Thyroid gland (tissue), 4 donors: ENCODE data around the gene KIF25. TPM values are rescaled to one million over a fixed set of nuclear protein-coding genes. Genes with fewer than 3 reads are reported as not detected.

Experiments used
- DNase-seq, 2 donors: peaks; one replicate each; pipeline ENCODE4 v3.0.0-alpha.2; 2019
- H3K27ac ChIP-seq, 3 donors: fragments of 200-600 bp; sonication (generic); 1 replicate in 2 of 3; 2 replicates in 1 of 3; pipeline ENCODE4 v1.5.1; 2016 to 2019; ENCODE audit warnings: mild to moderate bottlenecking in 1 of 3, moderate library complexity in 1 of 3
- H3K27me3 ChIP-seq: fragments of 200-600 bp; sonication (generic); one replicate; pipeline ENCODE4 v1.5.1; 2019
- H3K36me3 ChIP-seq, 2 donors: fragments of 200-600 bp; sonication (generic); one replicate each; pipeline ENCODE4 v1.5.1; 2016 to 2019
- H3K4me1 ChIP-seq, 2 donors: fragments of 200-600 bp; sonication (generic); one replicate each; pipeline ENCODE4 v1.5.1; 2017 to 2019
- H3K4me3 ChIP-seq, 3 donors: fragments of 200-600 bp; sonication (generic); replicated peaks in 1 of 3; 1 replicate in 2 of 3; 2 replicates in 1 of 3; pipeline ENCODE4 v1.5.1; 2016; ENCODE audit warnings: mild to moderate bottlenecking in 1 of 3
- H3K9me3 ChIP-seq: fragments of 200-600 bp; sonication (generic); one replicate; pipeline ENCODE4 v1.5.1; 2017
- POLR2A ChIP-seq, 2 donors: fragments of 450-650 bp; IDR thresholded peaks; one replicate each; pipeline ENCODE4 v1.6.1; 2017; ENCODE audit warnings: antibody characterized with exemption in 2 of 2, mild to moderate bottlenecking in 2 of 2, moderate library complexity in 1 of 2
- WGBS, 2 donors: methylation state at CpG; one replicate each; pipeline ENCODE4 v1.1.5; 2017; 5-methylcytosine and 5-hydroxymethylcytosine counted together
- intact Hi-C: fragments of 100-400 bp; cut with DNase I; formaldehyde crosslinking; loops from one replicate; pipeline ENCODE4 v1.15.1; 2023
- total RNA-seq, 4 donors: library from RNA; depleted of rRNA; stranded (reverse); fragments of >200 nt; gene quantifications; one replicate each; pipeline ENCODE4 v1.2.3, GENCODE V29; 2016
- TF ChIP-seq, protein P1 (sequence below), 6 experiments: fragments of 200-600 bp in 3 of 6; fragments of 450-650 bp in 3 of 6; sonication (generic) in 3 of 6; IDR thresholded peaks; one replicate each; pipeline ENCODE4 v1.5.1; 2016 to 2019; ENCODE audit warnings: antibody characterized with exemption in 6 of 6, mild to moderate bottlenecking in 2 of 6, inconsistent platforms in 1 of 6, moderate library complexity in 1 of 6

KIF25 gene
- total RNA-seq, 4 donors from 2014 or later, result not detected

DNA sequence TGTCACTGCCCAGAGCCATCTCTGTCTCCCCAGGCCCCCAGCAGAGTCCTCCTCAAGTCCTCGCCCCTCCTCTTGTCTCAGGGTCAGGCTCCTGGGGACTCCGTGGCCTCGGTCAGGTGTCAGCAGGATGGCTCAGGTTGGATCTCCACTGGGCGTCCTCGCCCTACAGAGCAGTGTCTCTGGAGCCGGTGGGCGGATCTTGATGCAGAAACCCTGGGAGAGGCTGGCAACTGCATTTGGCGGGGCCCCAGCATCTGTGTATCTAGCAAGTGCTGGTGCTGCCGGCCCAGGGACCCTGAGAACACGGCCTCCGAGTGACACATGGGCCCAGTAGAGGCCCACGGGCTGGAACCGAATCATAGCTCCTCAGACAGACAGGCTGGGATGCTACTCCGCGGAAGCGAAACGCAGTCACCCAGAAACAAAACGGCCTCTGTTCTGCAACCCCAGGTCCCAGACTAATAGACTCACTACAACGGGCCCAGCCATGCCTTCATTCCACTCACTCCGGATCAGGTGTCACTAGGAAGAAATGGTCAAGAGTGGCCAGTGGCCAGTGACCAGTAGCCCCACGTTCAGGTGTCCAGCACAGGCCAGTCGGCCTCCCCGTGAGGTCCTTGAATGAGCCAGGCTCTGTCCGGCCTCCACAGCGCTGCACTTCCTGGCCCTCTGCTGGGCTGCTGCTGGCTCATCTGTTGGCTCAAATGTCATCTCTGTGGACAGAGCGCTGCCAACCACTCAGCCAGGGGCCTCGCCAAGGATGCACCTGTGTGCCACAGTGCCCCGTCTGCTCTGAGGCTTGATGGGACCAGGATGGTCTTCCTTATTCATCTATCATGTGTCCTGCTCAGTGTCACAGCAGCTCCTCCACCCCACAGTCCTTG, 94.2 kb downstream of the KIF25 start:
- no peaks in the 10 kb centered on the region for H3K36me3 ChIP-seq
- intact Hi-C loops, result no loop called here
- no peak for DNase-seq
- H3K4me3 ChIP-seq, result no peak overlapping the region
- TF ChIP-seq, protein P1, sequence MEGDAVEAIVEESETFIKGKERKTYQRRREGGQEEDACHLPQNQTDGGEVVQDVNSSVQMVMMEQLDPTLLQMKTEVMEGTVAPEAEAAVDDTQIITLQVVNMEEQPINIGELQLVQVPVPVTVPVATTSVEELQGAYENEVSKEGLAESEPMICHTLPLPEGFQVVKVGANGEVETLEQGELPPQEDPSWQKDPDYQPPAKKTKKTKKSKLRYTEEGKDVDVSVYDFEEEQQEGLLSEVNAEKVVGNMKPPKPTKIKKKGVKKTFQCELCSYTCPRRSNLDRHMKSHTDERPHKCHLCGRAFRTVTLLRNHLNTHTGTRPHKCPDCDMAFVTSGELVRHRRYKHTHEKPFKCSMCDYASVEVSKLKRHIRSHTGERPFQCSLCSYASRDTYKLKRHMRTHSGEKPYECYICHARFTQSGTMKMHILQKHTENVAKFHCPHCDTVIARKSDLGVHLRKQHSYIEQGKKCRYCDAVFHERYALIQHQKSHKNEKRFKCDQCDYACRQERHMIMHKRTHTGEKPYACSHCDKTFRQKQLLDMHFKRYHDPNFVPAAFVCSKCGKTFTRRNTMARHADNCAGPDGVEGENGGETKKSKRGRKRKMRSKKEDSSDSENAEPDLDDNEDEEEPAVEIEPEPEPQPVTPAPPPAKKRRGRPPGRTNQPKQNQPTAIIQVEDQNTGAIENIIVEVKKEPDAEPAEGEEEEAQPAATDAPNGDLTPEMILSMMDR (IDR thresholded peaks at IDR 0.05), result no peak
- TF ChIP-seq POLR2A (IDR thresholded peaks at IDR 0.05), result no peak
- H3K27me3 ChIP-seq, result no peaks in the 10 kb centered on the region
- no peak overlapping the region for H3K27ac ChIP-seq
- WGBS, 2 donors, result 86 to 97% methylated on average over 16 to 25 of the region's 28 CpGs
- H3K9me3 ChIP-seq, result no peaks in the 10 kb centered on the region
- no peaks in the 10 kb centered on the region for H3K4me1 ChIP-seq

DNA sequence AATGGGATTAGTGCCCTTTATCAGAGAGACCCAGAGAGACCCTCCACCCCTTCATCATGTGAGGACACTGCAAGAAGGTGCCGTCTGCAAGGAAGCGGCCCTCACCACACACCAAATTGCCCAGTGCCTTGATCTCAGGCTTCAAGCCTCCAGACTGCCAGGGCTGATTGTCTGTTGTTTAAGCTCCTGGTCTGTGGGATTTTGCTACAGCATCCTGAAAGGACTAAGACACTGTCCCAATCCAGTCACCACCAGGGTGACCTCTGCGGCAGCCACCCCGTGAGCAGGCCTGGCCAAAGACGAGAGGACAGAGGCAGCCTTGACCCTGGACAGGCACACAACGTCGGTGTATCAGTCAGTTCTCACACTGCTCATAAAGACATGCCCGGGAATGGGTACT, 95.1 kb downstream of the KIF25 start:
- no peak for DNase-seq
- H3K36me3 ChIP-seq, result no peaks in the 10 kb centered on the region
- H3K4me3 ChIP-seq, result no peak overlapping the region
- H3K27ac ChIP-seq, result no peak overlapping the region
- no peak for TF ChIP-seq POLR2A (IDR thresholded peaks at IDR 0.05)
- TF ChIP-seq, protein P1 (IDR thresholded peaks at IDR 0.05), result no peak
- intact Hi-C loops, result no loop called here
- no peaks in the 10 kb centered on the region for H3K4me1 ChIP-seq
- WGBS, 2 donors, result 83 to 85% methylated on average over 6 to 7 of the region's 8 CpGs
- no peaks in the 10 kb centered on the region for H3K9me3 ChIP-seq
- H3K27me3 ChIP-seq, result no peaks in the 10 kb centered on the region

DNA sequence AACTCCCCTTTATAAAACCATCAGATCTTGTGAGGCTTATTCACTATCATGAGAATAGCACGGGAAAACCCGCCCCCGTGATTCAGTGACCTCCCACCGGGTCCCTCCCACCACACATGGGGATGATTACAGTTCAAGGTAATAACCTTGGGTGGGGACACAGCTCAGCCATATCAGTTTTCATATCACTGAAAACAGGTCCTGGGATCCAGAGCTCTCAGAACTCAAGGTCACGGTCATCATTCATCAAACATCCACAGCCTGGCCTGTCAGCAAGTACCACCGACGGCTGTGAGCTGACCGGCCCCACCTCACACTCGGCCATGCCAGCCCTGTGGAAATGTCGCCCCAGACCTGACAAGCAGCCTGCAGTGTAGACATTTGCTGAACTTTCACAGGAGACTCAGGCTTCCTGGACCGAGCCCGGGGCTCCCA, 95.6 kb downstream of the KIF25 start:
- intact Hi-C loops, result no loop called here
- no peaks in the 10 kb centered on the region for H3K36me3 ChIP-seq
- no peaks in the 10 kb centered on the region for H3K9me3 ChIP-seq
- WGBS, 2 donors, result 82 to 87% methylated on average over 12 of the region's 12 CpGs
- TF ChIP-seq, protein P1 (IDR thresholded peaks at IDR 0.05), result no peak
- no peak for TF ChIP-seq POLR2A (IDR thresholded peaks at IDR 0.05)
- H3K27me3 ChIP-seq, result no peaks in the 10 kb centered on the region
- no peak overlapping the region for H3K4me3 ChIP-seq
- H3K27ac ChIP-seq, result no peak overlapping the region
- DNase-seq, result no peak
- H3K4me1 ChIP-seq, result no peaks in the 10 kb centered on the region

DNA sequence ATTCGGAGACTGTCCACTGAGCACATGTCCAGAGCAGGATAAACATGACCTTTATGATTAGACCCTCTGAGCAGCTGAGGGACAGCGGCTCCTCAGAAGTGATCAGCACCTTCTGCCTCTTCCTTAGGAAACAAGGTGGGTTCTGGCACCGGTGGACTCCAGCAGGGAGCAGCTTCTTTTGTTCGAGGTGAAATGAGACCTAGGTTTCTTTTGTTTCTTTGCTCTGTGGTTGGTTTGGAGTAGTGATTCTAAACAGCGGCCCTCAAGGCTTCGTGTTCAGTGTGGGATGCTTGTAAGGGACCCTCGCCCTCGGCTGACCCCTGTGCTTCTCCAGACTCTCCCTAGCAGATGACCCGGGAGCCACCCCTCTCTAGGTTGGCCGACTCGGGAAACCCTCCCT, 96.2 kb downstream of the KIF25 start:
- intact Hi-C loops, result no loop called here
- Histone ChIP-seq H3K36me3 (no peaks in the 10 kb centered on the region), H3K4me1 (no peaks in the 10 kb centered on the region), H3K27me3 (no peaks in the 10 kb centered on the region), H3K4me3 (no peak overlapping the region), H3K27ac (no peak overlapping the region), H3K9me3 (no peaks in the 10 kb centered on the region)
- TF ChIP-seq, protein P1 (IDR thresholded peaks at IDR 0.05), result no peak
- no peak for TF ChIP-seq POLR2A (IDR thresholded peaks at IDR 0.05)
- 77 to 82% methylated on average over 11 of the region's 11 CpGs for WGBS, 2 donors
- DNase-seq, result no peak

Other genes with a start within 250 kb of the KIF25 start
- gene AFDN, start 170.8 kb upstream of the KIF25 start, total RNA-seq, result 100 to 1,000 TPM; 196 to 311 (median 224) TPM
- under 1 TPM in 1 of 4 donors, not detected in 3; 0.13 TPM for gene FRMD1, start 81.5 kb downstream of the KIF25 start, total RNA-seq